Activated CD4-positive, alpha-beta memory T cell treated with anti-CD3 and anti-CD28 coated beads for 36 hours (primary cell): Measurements from ENCODE around the gene TBX10. TPM values are rescaled to one million over a fixed set of nuclear protein-coding genes. Genes with fewer than 3 reads are reported as not detected.
"Not testable (repeated sequence)": the region's sequence is repeated elsewhere in the genome, so short reads cannot be mapped to it uniquely, and the experiment has no call there.

Source experiments
- CTCF ChIA-PET: fragments of 350-600 bp; sonication (Branson Sonifier 250); formaldehyde crosslinking; loops from one replicate; lab custom pipeline; 2021; ENCODE audit warnings: antibody characterized with exemption, inconsistent platforms; lab: Charles Lee
- POLR2A ChIA-PET: fragments of 350-600 bp; sonication (Branson Sonifier 250); formaldehyde crosslinking; loops from one replicate; lab custom pipeline; 2021; ENCODE audit warnings: antibody characterized with exemption; lab: Charles Lee
- DNase-seq: peaks from one replicate; pipeline ENCODE4 v3.0.0-alpha.2; 2020
- H3K27ac Mint-ChIP-seq: one replicate; pipeline ENCODE4 v1.8.0; 2021; ENCODE audit warnings: mixed read lengths
- H3K27me3 Mint-ChIP-seq: one replicate; pipeline ENCODE4 v1.8.0; 2021; ENCODE audit warnings: mixed read lengths
- H3K36me3 Mint-ChIP-seq: one replicate; pipeline ENCODE4 v1.8.0; 2021; ENCODE audit warnings: mixed read lengths
- H3K4me1 Mint-ChIP-seq: one replicate; pipeline ENCODE4 v1.8.0; 2021; ENCODE audit warnings: low read depth, mixed read lengths
- H3K4me3 Mint-ChIP-seq: one replicate; pipeline ENCODE4 v1.8.0; 2021; ENCODE audit warnings: mild to moderate bottlenecking, mixed read lengths
- H3K9me3 Mint-ChIP-seq: one replicate; pipeline ENCODE4 v1.8.0; 2021; ENCODE audit warnings: mixed read lengths
- intact Hi-C: fragments of 100-400 bp; cut with micrococcal nuclease; formaldehyde crosslinking; loops from one replicate; pipeline ENCODE4 v1.15.1; 2023
- total RNA-seq, 2 experiments: library from RNA; stranded (reverse); gene quantifications; one replicate each; pipeline ENCODE4 v1.2.3, GENCODE V29; 2021

TBX10 gene
- not detected for total RNA-seq

DNA sequence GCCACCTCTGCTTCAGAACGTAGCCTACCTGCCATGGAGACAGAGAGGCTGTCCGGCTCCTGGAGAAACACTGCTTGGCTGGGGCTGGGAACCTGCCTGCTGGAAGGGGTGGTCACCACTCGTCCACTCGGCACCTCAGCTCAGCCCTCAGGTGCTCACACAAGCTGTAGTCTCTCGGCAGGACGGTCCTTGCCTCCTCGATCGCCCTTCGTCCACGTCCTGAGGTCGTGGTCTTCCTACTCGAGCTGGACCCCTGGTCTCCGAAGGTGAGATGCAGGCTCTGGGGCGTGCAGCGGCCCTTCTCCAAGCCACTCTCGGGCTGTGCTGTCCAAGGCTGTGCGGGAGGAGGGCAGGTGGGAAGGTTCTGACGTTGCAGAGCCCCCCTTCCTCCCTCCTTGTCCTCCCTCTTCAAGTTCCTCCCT lies at the start of gene TBX10:
Gene TBX10, minus strand, starts transcription at position 326 of the 422 bp plus-strand sequence. Its CDS starts 291 bp downstream, at position 35.
- H3K27me3 Mint-ChIP-seq, result no peaks in the 10 kb centered on the region
- ChIA-PET POLR2A (no interaction called here), CTCF (interaction anchor here (0.8 to 2.9 kb wide), 6 partner anchors 9 to 21 kb away, joined by 3 to 11 read pairs (median 3); partner anchors contain the start of gene NUDT8)
- intact Hi-C loops, result no loop called here
- H3K4me3 Mint-ChIP-seq, result no peak within 1 kb of the TSS
- no peak within 1 kb of the TSS for H3K27ac Mint-ChIP-seq
- peaks cover 3% of the 10 kb centered on the region for H3K4me1 Mint-ChIP-seq
- H3K36me3 Mint-ChIP-seq, result no peaks in the 10 kb centered on the region
- H3K9me3 Mint-ChIP-seq, result peaks cover 2% of the 10 kb centered on the region
- DNase-seq, result no peak

DNA sequence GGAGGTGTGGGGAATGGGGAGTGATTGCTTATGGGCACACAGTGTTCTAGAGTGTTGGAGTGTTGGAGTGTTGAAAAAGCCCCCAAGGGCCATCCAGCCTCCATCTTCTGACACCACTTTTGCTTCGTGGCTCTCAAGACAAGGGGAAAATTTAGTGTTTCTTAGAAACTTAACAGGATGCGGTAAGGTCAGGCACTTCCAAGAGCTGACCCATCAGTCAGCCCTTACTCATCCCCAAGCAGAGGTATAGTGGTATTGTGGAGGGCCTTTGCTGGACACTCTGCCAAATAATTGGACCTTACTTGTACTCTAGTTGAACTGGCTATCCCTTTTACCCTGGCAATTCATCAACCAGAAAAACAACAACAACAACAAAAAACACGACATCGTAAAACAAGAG lies 49.6 kb upstream of the TBX10 start:
- no peaks in the 10 kb centered on the region for H3K4me1 Mint-ChIP-seq
- peaks cover 3% of the 10 kb centered on the region for H3K27me3 Mint-ChIP-seq
- H3K9me3 Mint-ChIP-seq, result no peaks in the 10 kb centered on the region
- ChIA-PET POLR2A (no interaction called here), CTCF (interaction anchor here (1.0 kb wide), 1 partner anchor 30 kb away, joined by 3 read pairs; no protein-coding TSS in a partner anchor)
- H3K4me3 Mint-ChIP-seq, result no peak overlapping the region
- H3K36me3 Mint-ChIP-seq, result no peaks in the 10 kb centered on the region
- intact Hi-C loops, result no loop called here
- no peak overlapping the region for H3K27ac Mint-ChIP-seq
- no peak for DNase-seq

DNA sequence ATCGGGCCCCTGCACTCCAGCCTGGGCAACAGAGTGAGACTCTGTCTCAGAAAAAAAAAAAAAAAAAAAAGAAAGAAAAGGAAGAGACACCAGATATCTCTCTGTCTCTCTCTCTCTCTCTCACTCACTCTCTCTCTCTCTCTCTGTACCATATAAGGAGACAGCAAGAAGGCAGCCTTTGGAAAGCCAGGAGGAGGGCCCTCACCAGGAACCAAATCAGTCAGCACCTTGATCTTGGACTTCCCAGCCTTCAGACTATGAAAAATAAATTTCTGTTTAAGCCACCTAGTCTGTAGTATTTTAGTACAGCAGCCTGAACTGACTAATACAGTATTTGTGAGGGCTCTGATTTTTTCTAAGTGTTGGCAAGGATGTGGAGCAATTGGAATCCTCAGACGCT lies 48.4 kb upstream of the TBX10 start:
- CTCF ChIA-PET, result no interaction called here
- DNase-seq, result no peak
- H3K4me3 Mint-ChIP-seq, result no peak overlapping the region
- H3K27ac Mint-ChIP-seq, result no peak overlapping the region
- no peaks in the 10 kb centered on the region for H3K9me3 Mint-ChIP-seq
- no peaks in the 10 kb centered on the region for H3K36me3 Mint-ChIP-seq
- H3K27me3 Mint-ChIP-seq, result peaks cover 3% of the 10 kb centered on the region
- intact Hi-C loops, result no loop called here
- no peaks in the 10 kb centered on the region for H3K4me1 Mint-ChIP-seq
- POLR2A ChIA-PET, result interaction anchor here (0.7 kb wide), 1 partner anchor 10 kb away, joined by 3 read pairs; no protein-coding TSS in a partner anchor

DNA sequence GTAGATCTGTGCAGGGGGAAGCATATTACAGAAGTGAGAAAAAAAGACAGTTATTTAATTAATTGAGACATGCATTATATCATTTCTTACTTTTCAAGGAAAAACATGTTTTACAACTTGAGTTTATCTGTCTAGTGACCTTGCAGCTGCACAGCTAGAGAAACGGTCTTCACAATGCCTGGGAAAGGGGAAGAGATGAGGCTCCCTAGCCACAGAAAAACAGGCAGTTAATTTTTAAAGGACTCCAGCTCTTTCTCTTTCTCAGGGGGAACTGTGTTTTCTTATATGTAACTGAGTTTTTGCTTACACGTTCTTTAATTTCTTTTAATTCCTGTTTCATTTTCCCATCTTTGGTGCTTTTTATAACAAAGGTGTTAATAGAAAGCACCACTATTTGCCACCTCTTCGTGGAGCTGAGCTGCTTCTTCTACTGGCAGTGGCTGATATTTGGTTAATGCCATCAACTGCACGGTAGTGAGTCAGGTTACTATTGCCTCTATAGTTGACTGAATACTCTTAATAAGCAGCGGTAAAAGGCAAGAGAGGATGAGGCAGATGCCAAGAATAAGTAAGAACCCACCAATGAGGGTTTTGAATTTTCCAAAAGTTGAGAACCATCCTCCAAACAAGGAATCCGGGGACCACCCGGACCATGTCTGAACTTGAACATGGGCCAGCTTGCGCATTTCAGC lies 46.2 kb upstream of the TBX10 start:
- DNase-seq, H3K27ac Mint-ChIP-seq, CTCF ChIA-PET, POLR2A ChIA-PET, H3K27me3 Mint-ChIP-seq, H3K9me3 Mint-ChIP-seq, H3K4me3 Mint-ChIP-seq, H3K4me1 Mint-ChIP-seq, H3K36me3 Mint-ChIP-seq, intact Hi-C loops: not testable (repeated sequence)

DNA sequence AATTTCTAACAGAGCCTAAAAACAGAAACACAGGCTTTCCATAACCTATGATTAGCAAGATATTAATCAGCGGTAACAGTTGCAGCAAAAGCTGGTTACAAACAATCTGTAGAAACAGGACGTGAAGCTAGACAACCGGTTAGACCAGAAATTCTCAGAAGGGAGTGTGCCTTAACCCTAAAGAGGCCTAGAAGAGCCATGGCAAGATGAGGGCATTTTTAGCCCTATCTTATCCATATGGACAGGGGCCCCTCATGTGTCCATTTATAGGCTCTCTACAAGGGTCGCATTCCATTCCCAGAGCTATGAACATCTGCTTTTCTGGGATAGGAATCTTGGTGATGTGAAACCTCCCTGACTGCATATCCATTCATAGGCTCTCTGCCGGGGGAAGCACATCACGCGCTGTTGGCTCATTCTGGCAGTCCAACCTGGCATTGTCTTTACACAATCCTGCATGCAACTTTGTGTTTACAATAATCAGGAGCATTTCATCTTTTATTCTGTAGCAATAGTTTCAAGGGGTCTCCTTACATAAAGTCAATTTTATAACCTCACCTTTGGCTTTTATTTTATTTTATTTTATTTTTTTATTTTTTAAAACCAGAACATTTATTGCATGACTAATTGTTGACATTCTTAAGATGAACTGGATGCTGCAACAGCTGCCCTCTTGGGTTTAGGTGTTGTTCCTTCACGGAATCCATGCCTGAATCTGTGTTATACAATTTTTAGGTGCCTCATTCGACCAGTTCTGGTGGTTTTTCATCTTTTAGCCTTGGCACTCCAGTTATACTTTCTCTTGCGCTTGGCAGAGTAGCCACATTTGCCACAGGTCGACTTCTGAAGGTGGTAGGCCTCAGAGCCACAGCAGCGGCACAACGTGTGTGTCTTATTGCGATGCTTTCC lies 42.8 kb upstream of the TBX10 start:
- H3K27me3 Mint-ChIP-seq, CTCF ChIA-PET, H3K36me3 Mint-ChIP-seq, H3K4me3 Mint-ChIP-seq, H3K27ac Mint-ChIP-seq, H3K4me1 Mint-ChIP-seq, POLR2A ChIA-PET, intact Hi-C loops, H3K9me3 Mint-ChIP-seq, DNase-seq: not testable (repeated sequence)

DNA sequence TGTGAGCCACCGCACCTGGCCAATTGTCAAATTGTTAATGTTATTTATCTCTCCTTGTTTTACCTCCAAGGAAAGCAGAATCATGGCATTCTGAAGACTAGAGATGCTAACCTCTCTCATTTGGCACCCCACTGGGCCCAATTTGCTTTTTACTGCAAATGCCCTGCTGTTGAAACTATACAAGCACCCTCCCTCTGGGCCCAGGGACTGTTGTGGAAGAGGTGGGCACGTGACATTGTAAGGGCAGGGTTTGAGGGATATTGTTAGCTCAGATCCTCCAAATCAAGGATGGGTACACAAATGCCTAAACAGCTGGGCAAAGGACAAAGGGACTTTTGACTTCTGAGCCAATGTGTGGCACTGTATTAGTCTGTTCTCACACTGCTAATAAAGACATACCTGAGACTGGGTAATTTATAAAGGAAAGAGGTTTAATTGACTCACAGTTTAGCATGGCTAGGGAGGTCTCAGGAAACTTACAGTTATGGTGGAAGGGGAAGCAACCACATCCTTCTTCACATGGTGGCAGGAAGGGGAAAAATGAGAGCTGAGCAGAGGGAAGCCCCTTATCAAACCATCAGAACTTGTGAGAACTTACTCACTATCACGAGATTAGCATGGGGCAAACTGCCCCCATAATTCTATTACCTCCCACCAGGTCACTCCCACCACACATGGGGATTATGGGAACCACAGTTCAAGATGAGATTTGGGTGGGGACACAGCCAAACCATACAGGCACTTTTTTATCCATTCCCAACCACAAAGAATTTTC lies 41.3 kb upstream of the TBX10 start:
- CTCF ChIA-PET, result no interaction called here
- H3K36me3 Mint-ChIP-seq, result no peaks in the 10 kb centered on the region

DNA sequence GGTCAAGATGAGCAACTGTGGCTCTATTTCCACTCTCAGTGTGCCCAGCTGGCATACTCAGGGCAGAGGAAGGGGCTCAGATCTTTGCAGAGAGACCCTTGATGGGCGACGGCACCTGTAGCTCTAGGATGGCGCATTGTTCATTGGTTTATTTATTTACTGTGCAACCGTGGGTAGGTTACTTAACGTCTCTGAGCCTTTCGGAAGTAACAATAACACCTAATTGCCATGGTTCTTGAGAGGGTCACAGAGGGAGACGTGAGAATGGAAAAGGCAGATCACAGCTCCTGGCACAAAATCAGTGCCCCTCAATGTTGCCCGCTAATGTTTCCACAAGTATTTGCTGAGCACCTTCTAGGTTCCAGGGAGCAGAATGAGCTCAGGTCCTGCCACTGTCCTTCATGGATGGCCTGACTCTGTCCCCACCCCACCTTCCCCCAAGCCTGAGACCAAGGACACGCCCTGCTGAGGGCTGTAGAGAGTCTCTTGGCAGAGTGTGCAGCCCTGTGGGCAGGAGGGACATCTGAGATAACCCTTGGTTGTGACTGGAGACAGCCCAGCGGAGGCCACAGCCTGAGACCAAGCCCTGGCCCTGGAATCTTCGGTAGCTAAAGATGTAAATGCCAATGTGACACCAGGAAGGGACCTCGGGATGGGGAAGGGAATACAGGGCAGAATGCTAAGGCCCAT lies 35.6 kb upstream of the TBX10 start:
- H3K9me3 Mint-ChIP-seq, result peaks cover 2% of the 10 kb centered on the region
- H3K4me3 Mint-ChIP-seq, result no peak overlapping the region
- peaks cover 11% of the 10 kb centered on the region for H3K27me3 Mint-ChIP-seq

More for the DNA sequence above, 41.3 kb upstream of the TBX10 start:
- no peak overlapping the region for H3K4me3 Mint-ChIP-seq
- intact Hi-C loops, result no loop called here
- POLR2A ChIA-PET, result no interaction called here
- DNase-seq, result no peak
- H3K27me3 Mint-ChIP-seq, result no peaks in the 10 kb centered on the region
- no peak overlapping the region for H3K27ac Mint-ChIP-seq
- peaks cover 4% of the 10 kb centered on the region for H3K9me3 Mint-ChIP-seq
- no peaks in the 10 kb centered on the region for H3K4me1 Mint-ChIP-seq

DNA sequence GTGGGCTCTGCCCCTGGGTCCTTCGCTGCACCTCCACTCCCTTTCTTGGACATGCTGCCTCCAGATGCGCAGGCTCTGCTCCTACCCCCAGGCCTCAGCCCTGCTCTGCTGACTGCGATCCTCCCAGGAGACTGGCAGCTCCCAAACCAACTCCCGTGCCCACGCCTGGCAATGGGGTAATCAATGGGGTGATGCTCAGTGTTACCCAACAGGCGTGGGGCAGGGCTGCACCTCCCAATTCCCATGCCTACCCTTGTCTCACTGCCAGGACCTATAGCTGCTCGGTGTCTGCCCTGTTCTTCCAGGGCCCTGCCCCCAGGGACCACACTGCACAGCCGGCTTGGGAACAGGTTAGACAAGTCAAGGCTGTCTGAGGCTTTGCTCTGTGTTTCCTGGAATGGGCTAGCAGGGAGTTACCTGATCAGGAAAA lies 34.9 kb upstream of the TBX10 start, which contains the start of gene ALDH3B2:
Gene ALDH3B2, minus strand, starts transcription at position 182 of the 430 bp plus-strand sequence. CDS start 7,688 bp downstream, outside the sequence.
- ChIA-PET CTCF (no interaction called here), POLR2A (no interaction called here)
- intact Hi-C loops, result no loop called here
- DNase-seq, result no peak
- Mint-ChIP-seq H3K27ac (no peak within 1 kb of the TSS), H3K4me3 (no peak within 1 kb of the TSS), H3K4me1 (no peaks in the 10 kb centered on the region), H3K9me3 (peaks cover 2% of the 10 kb centered on the region), H3K27me3 (peaks cover 11% of the 10 kb centered on the region), H3K36me3 (no peaks in the 10 kb centered on the region)

More for the DNA sequence above, 35.6 kb upstream of the TBX10 start:
- intact Hi-C loops, result no loop called here
- Mint-ChIP-seq H3K36me3 (no peaks in the 10 kb centered on the region), H3K27ac (no peak overlapping the region), H3K4me1 (no peaks in the 10 kb centered on the region)
- ChIA-PET CTCF (interaction anchor here (0.6 kb wide), 1 partner anchor 332 kb away, joined by 4 read pairs; no protein-coding TSS in a partner anchor), POLR2A (no interaction called here)
- DNase-seq, result no peak

DNA sequence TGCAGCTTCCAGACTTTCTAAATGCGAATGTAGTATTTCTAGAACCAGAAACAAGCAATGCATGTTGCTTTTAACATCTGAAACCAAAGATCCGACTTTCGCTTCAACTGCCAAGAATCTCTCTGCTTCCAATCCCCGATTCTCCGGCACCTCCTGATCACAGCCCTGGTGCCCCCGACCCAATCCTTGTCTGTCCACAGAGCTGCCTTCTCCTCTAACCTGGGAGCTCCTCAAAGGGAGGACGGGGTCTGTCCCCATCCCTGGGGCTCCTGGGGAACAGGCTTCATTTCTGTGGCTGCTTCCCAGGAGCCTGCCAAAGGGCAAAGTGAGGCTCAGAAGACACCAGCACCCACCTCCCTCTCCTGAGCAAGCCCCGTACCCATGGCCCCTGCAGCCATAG lies 34.3 kb upstream of the TBX10 start:
- Mint-ChIP-seq H3K27me3 (peaks cover 11% of the 10 kb centered on the region), H3K27ac (no peak overlapping the region), H3K36me3 (no peaks in the 10 kb centered on the region), H3K4me3 (no peak overlapping the region), H3K9me3 (peaks cover 2% of the 10 kb centered on the region), H3K4me1 (no peaks in the 10 kb centered on the region)
- ChIA-PET POLR2A (no interaction called here), CTCF (no interaction called here)
- intact Hi-C loops, result no loop called here
- DNase-seq, result no peak

DNA sequence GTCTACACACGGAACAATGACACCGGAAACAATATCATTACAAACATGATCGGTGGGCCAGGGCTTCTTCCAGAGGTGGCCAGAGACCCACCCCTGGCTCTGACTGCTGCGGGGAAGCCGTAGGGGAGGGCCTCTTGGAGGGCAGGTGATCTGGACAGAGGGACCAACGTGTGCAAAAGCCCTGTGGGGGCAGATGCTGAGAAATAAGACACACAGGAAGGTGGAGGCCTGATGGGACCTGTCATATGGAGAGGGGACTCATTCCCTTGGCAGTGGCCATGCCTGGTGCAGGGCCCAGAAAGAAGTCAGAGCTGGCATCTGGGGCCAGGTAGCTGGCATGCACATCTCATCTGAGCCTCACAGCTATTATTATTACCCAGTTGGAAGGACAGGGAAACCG lies 33.8 kb upstream of the TBX10 start:
- peaks cover 2% of the 10 kb centered on the region for H3K9me3 Mint-ChIP-seq
- intact Hi-C loops, result no loop called here

DNA sequence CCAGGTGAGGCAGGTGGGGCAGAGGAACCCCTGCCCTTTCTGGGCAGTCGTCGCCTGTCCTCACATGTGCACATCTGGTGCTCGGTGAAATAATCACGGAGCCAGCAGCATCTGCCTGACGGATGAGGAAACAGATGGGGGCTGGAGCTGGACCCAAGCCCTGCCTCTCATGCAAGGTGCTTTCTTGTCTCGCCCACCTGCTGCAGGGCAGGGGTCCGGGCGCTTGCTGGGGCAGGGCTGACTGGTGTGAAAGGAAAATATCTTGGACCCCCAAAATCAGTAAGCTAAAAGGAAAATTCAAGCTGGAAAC lies 31.6 kb upstream of the TBX10 start:
- DNase-seq, result no peak
- Mint-ChIP-seq H3K4me3 (no peak overlapping the region), H3K9me3 (peaks cover 2% of the 10 kb centered on the region), H3K27me3 (peaks cover 11% of the 10 kb centered on the region), H3K36me3 (no peaks in the 10 kb centered on the region), H3K27ac (no peak overlapping the region), H3K4me1 (no peaks in the 10 kb centered on the region)
- POLR2A ChIA-PET, result no interaction called here
- CTCF ChIA-PET, result interaction anchor here (0.6 to 1.2 kb wide), 2 partner anchors 11 to 354 kb away, joined by 3 read pairs; no protein-coding TSS in a partner anchor
- intact Hi-C loops, result no loop called here

More for the DNA sequence above, 33.8 kb upstream of the TBX10 start:
- H3K36me3 Mint-ChIP-seq, result no peaks in the 10 kb centered on the region
- H3K27me3 Mint-ChIP-seq, result peaks cover 11% of the 10 kb centered on the region
- no peaks in the 10 kb centered on the region for H3K4me1 Mint-ChIP-seq
- no peak overlapping the region for H3K4me3 Mint-ChIP-seq
- POLR2A ChIA-PET, result no interaction called here
- CTCF ChIA-PET, result interaction anchor here (1.2 kb wide), 1 partner anchor 15 kb away, joined by 3 read pairs; no protein-coding TSS in a partner anchor
- no peak for DNase-seq
- no peak overlapping the region for H3K27ac Mint-ChIP-seq
